Mammary epithelial cell (primary cell): ENCODE results near the gene ABHD17C.

Experiments used
- EZH2 ChIP-seq: IDR thresholded peaks from 2 replicates; pipeline ENCODE4 v1.6.1; 2012; ENCODE audit warnings: low read length, inconsistent platforms, borderline replicate concordance
- TF ChIP-seq, protein P1 (sequence below), 2 donors: IDR thresholded peaks in 1 of 2; conservative IDR thresholded peaks in 1 of 2; 2 replicates each; pipeline ENCODE4 v1.5.1; 2011 to 2012; ENCODE audit warnings: inconsistent platforms in 2 of 2, low read length in 2 of 2, mild to moderate bottlenecking in 2 of 2, control low read depth in 1 of 2, low read depth in 1 of 2; ENCODE audit not compliant: insufficient read depth in 1 of 2; ENCODE audit errors: extremely low read depth in 1 of 2

- TF ChIP-seq, protein P1, sequence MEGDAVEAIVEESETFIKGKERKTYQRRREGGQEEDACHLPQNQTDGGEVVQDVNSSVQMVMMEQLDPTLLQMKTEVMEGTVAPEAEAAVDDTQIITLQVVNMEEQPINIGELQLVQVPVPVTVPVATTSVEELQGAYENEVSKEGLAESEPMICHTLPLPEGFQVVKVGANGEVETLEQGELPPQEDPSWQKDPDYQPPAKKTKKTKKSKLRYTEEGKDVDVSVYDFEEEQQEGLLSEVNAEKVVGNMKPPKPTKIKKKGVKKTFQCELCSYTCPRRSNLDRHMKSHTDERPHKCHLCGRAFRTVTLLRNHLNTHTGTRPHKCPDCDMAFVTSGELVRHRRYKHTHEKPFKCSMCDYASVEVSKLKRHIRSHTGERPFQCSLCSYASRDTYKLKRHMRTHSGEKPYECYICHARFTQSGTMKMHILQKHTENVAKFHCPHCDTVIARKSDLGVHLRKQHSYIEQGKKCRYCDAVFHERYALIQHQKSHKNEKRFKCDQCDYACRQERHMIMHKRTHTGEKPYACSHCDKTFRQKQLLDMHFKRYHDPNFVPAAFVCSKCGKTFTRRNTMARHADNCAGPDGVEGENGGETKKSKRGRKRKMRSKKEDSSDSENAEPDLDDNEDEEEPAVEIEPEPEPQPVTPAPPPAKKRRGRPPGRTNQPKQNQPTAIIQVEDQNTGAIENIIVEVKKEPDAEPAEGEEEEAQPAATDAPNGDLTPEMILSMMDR (conservative IDR thresholded peaks at IDR 0.05 in 1 of 2, IDR thresholded peaks at IDR 0.05 in 1 of 2; ENCODE audit: extremely low read depth in 1 of 2, insufficient read depth in 1 of 2, low read depth in 1 of 2, low read length in 2 of 2) = no peak
- TF ChIP-seq EZH2 = no peak
Observed at GRCh38 chr15:80804970-80805495, 109.9 kb downstream of the ABHD17C start.
